Body of pancreas (tissue), 4 donors: ENCODE measurements around the gene EGLN1.

Experiments used
- POLR2A ChIP-seq, 3 donors: fragments of 450-650 bp; IDR thresholded peaks; one replicate each; pipeline ENCODE4 v1.6.1; 2016; ENCODE audit warnings: antibody characterized with exemption in 3 of 3, mild to moderate bottlenecking in 2 of 3
- TF ChIP-seq, protein P1 (sequence below), 7 experiments: fragments of 450-650 bp in 4 of 7; fragments of 200-600 bp in 3 of 7; sonication (generic) in 3 of 7; IDR thresholded peaks; one replicate each; pipeline ENCODE4 v1.5.1; 2016 to 2019; ENCODE audit warnings: antibody characterized with exemption in 7 of 7

DNA sequence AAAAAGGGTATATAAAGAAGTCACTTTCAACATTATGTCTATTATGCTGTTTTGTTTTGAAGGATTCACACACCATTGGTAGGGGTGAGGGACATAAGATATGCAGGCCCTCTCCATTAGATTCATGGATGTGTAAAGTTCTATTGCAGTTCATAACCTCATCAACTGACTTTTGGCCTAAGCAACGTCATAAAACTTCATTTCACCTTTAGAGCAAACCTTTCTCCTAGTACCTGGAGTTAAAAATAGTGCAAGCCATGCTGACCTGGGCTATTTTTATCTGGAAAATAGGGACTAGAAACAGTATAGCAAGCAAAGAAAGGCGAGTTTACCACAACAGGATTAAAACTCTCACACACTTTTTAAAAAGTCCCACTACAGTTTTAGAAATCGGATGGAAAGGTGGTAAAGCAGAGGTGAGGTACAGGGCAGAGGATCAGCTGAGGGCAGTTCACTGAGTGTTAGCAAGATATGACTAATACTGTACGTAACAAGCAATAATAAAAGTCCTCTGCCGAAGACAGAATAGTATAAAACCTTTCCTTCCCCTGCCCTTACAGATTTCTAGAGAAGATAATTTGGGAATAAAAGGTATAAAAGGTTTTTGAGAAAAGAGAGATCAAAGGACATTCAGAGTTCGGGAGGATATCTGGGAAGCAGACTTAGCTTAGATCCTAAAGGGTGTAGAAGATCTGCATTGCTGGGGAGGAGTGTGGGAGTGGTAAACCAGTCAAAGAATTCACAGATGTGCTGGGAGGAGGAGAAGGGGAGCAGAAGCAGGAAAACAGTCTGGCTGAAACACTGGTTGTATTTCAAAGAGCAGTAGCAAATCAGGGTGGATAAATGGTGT is 14.3 kb downstream of the EGLN1 start:
- TF ChIP-seq, protein P1, sequence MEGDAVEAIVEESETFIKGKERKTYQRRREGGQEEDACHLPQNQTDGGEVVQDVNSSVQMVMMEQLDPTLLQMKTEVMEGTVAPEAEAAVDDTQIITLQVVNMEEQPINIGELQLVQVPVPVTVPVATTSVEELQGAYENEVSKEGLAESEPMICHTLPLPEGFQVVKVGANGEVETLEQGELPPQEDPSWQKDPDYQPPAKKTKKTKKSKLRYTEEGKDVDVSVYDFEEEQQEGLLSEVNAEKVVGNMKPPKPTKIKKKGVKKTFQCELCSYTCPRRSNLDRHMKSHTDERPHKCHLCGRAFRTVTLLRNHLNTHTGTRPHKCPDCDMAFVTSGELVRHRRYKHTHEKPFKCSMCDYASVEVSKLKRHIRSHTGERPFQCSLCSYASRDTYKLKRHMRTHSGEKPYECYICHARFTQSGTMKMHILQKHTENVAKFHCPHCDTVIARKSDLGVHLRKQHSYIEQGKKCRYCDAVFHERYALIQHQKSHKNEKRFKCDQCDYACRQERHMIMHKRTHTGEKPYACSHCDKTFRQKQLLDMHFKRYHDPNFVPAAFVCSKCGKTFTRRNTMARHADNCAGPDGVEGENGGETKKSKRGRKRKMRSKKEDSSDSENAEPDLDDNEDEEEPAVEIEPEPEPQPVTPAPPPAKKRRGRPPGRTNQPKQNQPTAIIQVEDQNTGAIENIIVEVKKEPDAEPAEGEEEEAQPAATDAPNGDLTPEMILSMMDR (IDR thresholded peaks at IDR 0.05): no peak
- TF ChIP-seq POLR2A (IDR thresholded peaks at IDR 0.05): no peak
